Stimulated activated CD8-positive, alpha-beta memory T cell treated with anti-CD3 and anti-CD28 coated beads, Interleukin-7, amount 100 ng/mL, for 48 hours (primary cell): ENCODE data around the gene ARL10.

ENCODE experiments used
- DNase-seq, 2 donors: peaks; one replicate each; pipeline ENCODE4 v3.0.0-alpha.2; 2020; ENCODE audit warnings: low read depth in 1 of 2; ENCODE audit errors: extremely low read depth in 1 of 2

Gene ARL10, protein sequence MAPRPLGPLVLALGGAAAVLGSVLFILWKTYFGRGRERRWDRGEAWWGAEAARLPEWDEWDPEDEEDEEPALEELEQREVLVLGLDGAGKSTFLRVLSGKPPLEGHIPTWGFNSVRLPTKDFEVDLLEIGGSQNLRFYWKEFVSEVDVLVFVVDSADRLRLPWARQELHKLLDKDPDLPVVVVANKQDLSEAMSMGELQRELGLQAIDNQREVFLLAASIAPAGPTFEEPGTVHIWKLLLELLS

DNA sequence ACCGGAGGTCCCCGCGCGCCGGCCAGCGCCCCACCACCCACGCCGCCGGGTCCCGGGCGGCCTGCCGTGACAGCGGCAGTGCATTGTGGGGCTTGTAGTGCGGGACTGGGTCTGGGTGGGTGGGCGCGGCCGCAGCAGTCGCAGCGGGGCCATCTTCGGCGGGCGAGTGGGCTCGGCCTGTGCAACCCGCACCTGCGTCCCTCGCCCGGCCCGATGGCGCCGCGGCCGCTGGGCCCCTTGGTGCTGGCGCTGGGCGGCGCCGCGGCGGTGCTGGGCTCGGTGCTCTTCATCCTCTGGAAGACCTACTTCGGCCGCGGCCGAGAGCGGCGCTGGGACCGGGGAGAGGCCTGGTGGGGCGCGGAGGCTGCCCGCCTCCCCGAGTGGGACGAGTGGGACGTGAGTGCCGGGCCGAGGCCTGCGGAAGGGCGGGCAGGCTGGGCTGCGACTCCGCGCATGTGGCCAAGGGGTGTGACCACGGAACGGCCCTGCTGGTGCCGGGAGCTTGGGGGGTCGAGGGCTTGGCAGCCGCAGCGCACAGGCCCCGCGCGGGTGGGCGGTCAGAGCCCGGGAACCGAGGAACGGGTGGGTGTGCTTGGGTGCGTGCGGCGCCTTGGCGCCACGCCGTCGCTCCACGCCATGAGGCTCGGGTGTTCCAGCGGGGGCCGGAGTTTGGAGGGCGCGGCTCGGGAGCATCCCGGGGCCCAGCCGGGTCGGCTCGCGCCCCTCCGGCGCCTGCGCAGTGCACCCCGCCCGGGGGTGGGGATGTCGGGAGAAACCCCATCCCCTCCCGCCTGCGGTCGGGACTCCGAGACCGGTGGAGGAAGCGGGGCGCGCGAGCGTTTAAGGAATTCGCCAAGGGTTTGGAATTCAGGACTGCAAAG lies at the start of gene ARL10:
ARL10 (plus strand) TSS at position 137 of the 881 bp plus-strand sequence; CDS start at position 214, 77 bp downstream.
- peak; percentile 38 to 62 for DNase-seq

DNA sequence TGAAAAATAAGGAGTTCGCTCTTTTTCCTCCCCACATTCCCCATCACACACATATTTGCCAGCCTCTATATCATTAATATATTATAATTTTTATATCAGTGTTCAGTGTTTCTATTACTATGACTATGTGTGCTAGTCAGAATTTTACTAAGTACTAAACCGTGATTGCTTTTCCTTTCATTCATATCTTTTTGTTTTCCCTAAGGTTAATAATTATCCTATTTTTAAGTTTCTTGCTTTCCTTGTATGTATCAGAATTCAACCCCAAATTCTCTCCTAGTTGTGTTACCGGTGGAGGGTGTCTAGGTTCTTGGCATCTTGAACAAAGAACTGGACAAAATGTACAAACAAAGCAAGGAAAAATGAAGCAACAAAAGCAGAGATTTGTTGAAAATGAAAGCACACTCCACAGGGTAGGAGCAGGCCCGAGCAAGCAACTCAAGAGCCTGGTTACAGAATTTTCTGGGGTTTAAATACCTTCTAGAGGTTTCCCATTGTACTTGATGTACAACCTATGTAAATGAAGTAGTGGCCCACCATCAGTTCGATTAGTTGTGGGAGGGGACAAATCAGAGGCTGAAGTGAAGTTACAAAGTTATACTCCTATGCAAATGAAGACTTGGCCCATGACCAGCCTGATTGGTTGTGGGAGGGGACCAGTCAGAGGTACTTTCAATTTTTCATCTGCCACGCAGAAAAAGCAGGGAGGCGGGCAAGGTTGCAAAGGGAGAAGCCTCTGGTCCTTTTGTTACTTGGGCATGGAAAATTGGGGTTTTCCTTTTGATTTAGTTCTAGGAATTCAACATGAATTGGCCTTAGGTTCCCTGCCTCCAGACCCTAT lies 47.5 kb upstream of the ARL10 start:
- DNase-seq, result no peak

GRCh38 chr5:176319827-176320554 lies 45.3 kb upstream of the ARL10 start:
- DNase-seq, result no peak

GRCh38 chr5:176320577-176320976 lies 44.7 kb upstream of the ARL10 start:
- no peak for DNase-seq

- DNase-seq, result no peak
Measured at GRCh38 chr5:176334031-176334770, 31.1 kb upstream of the ARL10 start.

DNA sequence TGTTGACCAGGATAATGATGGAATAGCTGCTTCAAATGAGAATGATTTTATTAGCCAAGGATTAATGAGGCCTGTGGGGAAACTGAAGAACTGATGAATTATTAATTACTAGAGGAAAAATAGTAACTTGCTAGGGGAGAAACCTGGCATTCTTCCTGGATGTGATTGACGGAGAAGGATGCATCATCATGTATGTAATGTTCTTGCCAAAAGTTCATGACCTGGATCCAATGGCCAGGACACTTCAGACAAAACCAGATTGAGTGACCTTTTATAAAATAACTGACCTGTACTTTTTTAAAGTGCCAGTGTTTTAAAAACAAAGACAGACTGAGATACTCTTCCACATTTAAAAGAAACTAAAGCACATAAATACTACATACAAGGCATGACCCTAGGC lies 27.4 kb upstream of the ARL10 start:
- no peak for DNase-seq

GRCh38 chr5:176339304-176339703 lies 26.0 kb upstream of the ARL10 start:
- DNase-seq, result no peak

DNA sequence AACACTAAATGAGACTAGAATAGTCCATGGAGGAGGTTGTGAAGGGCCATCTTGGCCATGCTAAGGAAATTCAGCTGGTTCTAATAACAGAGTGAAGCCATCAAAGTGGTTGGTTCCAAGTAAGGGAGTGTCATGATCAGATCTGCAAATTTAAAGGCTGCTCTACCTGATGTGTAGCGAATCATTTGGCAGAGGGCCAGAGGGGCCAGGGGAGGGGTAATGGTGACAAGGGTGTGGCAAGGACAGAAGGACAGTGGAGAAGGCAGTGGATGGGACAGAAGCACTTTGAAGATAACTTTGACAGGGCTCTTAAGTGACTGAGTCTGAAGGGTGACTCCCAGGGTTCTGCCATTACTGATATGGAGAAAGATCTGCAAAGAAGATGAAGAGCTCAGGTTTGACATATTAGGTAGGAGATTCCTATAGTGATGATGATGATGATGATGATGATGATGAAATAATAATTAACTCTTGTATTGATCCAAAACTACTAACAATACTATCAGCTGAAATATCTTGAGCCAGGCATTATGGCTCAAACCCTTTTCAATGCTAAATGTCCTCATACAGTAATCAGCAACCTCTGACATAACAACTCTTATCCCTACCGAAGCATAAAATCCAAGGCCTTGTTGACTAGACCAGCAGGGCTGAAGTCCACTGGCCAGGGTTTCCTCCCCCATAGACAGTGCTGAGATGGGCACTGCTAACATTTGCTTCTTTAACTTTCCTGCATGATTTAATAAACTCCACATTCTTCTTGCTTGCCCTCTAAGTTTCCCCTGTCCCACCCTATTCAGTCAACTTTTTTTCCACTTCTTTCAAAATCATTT lies 23.7 kb upstream of the ARL10 start:
- no peak for DNase-seq

- no peak for DNase-seq
Measured at GRCh38 chr5:176342158-176342483, 23.2 kb upstream of the ARL10 start.

DNA sequence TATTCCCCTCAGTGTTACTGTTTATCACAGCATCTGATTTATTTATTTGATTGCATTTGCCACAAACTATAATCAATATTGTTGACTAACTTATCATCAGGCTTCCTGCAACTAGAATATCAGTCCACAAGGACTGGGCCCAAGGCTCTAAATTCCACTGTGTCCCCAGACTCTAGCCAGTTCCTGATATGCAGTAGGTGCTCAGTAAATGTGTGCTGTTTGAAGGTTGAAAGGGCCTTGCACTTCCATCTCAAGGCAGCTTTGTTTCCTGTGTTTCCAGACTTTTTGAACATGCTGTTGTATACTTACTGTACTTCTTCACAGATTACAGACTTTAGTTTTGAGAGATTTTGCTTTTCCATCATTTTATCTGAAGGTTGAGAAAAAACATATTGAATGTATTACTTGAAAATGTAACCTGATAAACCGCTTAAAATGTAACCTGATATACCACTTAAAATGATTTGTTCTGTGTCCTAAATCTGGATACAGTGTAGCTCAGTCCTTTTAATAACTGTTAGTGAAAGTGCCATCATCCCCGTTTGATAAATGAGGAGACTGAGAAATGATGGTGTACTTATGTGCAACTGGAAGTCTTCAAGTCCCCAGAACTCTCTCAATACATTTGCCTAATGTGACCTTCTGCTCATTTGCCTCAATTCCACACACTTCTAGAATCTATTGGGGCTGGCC lies 22.4 kb upstream of the ARL10 start:
- no peak for DNase-seq

- no peak for DNase-seq
Measured at GRCh38 chr5:176350416-176350815, 14.9 kb upstream of the ARL10 start.

- no peak for DNase-seq
Measured at GRCh38 chr5:176352116-176352878, 13.0 kb upstream of the ARL10 start.

- no peak for DNase-seq
Measured at GRCh38 chr5:176353533-176353932, 11.8 kb upstream of the ARL10 start.

- DNase-seq, result no peak
Measured at GRCh38 chr5:176355400-176356178, 9.7 kb upstream of the ARL10 start.

- DNase-seq, result no peak
Measured at GRCh38 chr5:176356179-176356566, 9.1 kb upstream of the ARL10 start.

DNA sequence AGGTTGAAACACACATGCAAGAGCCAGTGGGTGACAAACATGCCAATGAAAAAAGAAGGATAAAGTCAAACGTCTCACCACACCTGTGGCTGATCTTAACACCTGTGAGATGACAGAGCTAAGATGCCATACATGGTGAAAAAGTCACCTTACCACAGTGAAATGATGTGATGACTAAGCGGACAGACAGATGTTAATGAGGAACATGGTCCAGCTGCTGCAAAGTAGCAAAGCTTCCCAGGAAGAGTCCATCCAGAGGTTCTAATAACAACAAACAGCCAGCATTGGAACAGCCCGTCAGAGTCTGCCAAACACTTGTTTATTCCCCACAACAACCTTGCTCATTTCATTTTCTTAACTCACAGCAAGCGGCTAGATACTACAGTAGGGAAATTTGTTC lies 5.6 kb upstream of the ARL10 start:
- DNase-seq, result no peak

- no peak for DNase-seq
Measured at GRCh38 chr5:176360894-176361436, 4.3 kb upstream of the ARL10 start.
